Adrenal gland (tissue), 5 donors: ENCODE data around the gene WDR35.

Source experiments
- CTCF ChIP-seq, 6 experiments: fragments of 450-650 bp in 4 of 6; fragments of 200-600 bp in 2 of 6; sonication (generic) in 1 of 6; IDR thresholded peaks; 1 replicate in 5 of 6; 2 replicates in 1 of 6; pipeline versions ENCODE4 v1.5.1 to v1.8.0; 2016 to 2021; ENCODE audit warnings: antibody characterized with exemption in 6 of 6, mild to moderate bottlenecking in 2 of 6, moderate library complexity in 1 of 6
- POLR2A ChIP-seq, 2 donors: fragments of 450-650 bp; IDR thresholded peaks; one replicate each; pipeline ENCODE4 v1.6.1; 2017; ENCODE audit warnings: antibody characterized with exemption in 2 of 2, mild to moderate bottlenecking in 2 of 2, moderate library complexity in 1 of 2
- donor health status: DM: no; HTN: no; CAD: no.

DNA sequence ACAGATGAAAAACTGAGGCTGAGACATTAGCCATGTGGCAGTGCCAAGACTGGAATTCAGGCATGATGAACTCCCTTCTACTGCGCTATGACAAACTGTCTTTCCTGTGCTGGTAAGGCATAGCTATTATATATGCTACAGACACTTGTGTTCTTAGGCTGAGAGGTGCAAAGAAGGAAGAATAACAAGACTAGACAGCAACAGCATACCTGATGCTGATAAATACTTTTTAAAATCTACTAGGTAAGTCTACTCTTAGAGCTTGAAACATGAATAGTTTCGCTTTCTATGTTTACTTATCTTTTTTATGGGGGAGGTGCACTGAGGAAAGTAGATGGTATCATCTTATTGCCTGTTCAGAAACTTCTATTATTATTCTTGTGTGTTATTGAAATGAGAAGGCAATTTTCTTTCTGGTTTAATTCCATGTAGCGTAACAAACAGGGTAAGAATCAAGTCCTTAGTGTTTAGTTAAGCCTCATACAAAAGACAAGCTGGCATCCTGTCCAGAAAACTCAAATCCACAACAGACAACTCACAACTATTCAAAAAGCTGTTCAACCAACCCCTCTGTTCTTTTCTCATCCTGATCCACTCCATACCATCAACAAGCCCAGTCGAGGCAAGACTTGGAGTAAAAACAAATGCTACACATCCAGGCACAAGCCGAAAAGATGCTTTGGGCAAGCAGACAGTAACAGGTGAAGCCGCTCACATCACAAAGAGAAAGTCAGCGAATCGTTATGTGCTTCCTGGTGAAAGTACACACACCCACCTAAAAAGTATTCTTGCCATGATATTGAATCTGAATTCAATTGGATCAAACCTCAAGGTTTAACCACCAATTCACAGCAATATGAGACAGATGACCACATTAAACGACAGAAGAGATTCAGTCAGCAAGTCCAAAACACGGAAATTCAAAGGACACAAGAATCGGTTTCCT, 89.6 kb downstream of the WDR35 start:
- TF ChIP-seq CTCF (IDR thresholded peaks at IDR 0.05) (no peak), POLR2A (IDR thresholded peaks at IDR 0.05) (no peak)
